RWPE2 (cell line): ENCODE data around the gene WDCP.

Experiments used
- ATAC-seq: fragments of 200-7000 bp; cut with Tn5 transposase; 3 replicates; pipeline ENCODE4 v1.9.1; 2021; ENCODE audit warnings: low read depth
- DNase-seq: peaks from one replicate; pipeline ENCODE4 v3.0.0-alpha.2; 2020; ENCODE audit warnings: low spot score
- H3K27ac ChIP-seq: fragments of 450-650 bp; 2 replicates; pipeline ENCODE4 v1.5.1; 2017; ENCODE audit warnings: mild to moderate bottlenecking; ENCODE audit not compliant: poor library complexity, severe bottlenecking
- H3K27me3 ChIP-seq: fragments of 250-450 bp; sonication (Bioruptor Pico); 2 replicates; pipeline ENCODE4 v1.5.1; 2021; ENCODE audit warnings: mild to moderate bottlenecking, moderate library complexity; ENCODE audit not compliant: insufficient read depth, poor library complexity, severe bottlenecking
- H3K36me3 ChIP-seq: fragments of 250-450 bp; sonication (Bioruptor Pico); 2 replicates; pipeline ENCODE4 v1.5.1; 2020; ENCODE audit warnings: low read depth, mild to moderate bottlenecking, moderate library complexity
- H3K4me1 ChIP-seq: fragments of 250-450 bp; sonication (Bioruptor Pico); 2 replicates; pipeline ENCODE4 v1.5.1; 2021; ENCODE audit warnings: mild to moderate bottlenecking, moderate library complexity; ENCODE audit not compliant: insufficient read depth, poor library complexity, severe bottlenecking
- H3K4me3 ChIP-seq: fragments of 250-450 bp; sonication (Bioruptor Pico); 2 replicates; pipeline ENCODE4 v1.5.1; 2021; ENCODE audit warnings: mild to moderate bottlenecking, moderate library complexity; ENCODE audit not compliant: severe bottlenecking
- H3K9me3 ChIP-seq: fragments of 250-450 bp; sonication (Bioruptor Pico); 2 replicates; pipeline ENCODE4 v1.5.1; 2021; ENCODE audit warnings: mild to moderate bottlenecking, moderate library complexity; ENCODE audit not compliant: severe bottlenecking
- CTCF ChIP-seq: fragments of 450-650 bp; IDR thresholded peaks from one replicate; pipeline ENCODE4 v1.5.1; 2017; ENCODE audit warnings: mild to moderate bottlenecking, moderate library complexity; ENCODE audit not compliant: poor library complexity, severe bottlenecking

WDCP gene

GRCh38 chr2:24021122-24021998 is 25.8 kb downstream of the WDCP start:
- DNase-seq (peak; percentile 75), ATAC-seq (peak; percentile 89)
- H3K27me3 ChIP-seq: no peaks in the 10 kb centered on the region
- no peaks in the 10 kb centered on the region; the same call in 1 of the 2 replicates for H3K36me3 ChIP-seq
- H3K27ac ChIP-seq: peak overlapping the region; percentile 15
- no peak overlapping the region for H3K4me3 ChIP-seq
- TF ChIP-seq CTCF: peak; percentile 12
- no peaks in the 10 kb centered on the region for H3K9me3 ChIP-seq
- peaks cover 3% of the 10 kb centered on the region for H3K4me1 ChIP-seq

DNA sequence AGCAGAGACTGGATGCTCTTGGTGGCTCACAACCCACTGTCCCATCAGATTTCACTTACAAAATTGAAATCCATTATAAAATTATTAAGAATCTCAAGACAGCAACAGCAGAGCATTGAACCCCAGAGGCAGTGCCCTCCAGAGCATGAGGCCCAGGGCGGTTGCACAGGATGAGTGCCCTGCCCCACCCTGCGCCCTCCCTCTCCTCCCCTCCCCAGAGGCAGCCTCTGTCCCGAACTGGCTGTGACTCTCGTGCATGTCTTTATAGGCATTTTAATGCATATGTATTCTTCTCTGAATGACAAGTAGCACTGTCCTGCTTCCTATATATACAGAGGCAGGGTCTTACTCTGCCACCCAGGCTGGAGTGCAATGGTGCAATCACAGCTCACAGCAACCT is 26.9 kb downstream of the WDCP start:
- Histone ChIP-seq H3K4me1 (peaks cover 12% of the 10 kb centered on the region), H3K27me3 (no peaks in the 10 kb centered on the region), H3K9me3 (no peaks in the 10 kb centered on the region), H3K27ac (no peak overlapping the region), H3K36me3 (no peaks in the 10 kb centered on the region; the same call in 1 of the 2 replicates), H3K4me3 (no peak overlapping the region)
- TF ChIP-seq CTCF: no peak
- no peak for DNase-seq
- ATAC-seq: no peak

DNA sequence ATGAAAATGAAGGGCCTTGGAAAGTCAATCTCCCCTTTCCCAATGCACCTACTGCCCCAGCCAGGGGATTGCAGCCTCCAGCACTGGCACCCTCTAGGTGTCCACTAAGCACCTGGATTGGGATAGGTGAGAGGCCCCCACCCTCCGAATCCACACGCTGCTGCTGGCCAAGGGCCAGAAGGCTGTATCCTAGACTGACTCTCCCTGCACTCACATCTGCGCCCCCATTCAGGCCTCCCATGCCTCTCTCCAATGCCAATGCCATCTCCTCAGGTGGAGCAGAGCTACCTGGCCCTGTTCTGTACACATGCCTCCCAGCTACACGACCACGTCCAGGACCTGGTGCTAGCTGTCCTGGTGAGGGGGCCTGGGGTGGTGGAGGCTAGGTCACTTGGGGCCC is 27.5 kb downstream of the WDCP start:
- no peak for TF ChIP-seq CTCF
- H3K4me3 ChIP-seq: no peak overlapping the region
- H3K27ac ChIP-seq: no peak overlapping the region
- H3K9me3 ChIP-seq: no peaks in the 10 kb centered on the region
- H3K27me3 ChIP-seq: no peaks in the 10 kb centered on the region
- no peak for DNase-seq
- H3K36me3 ChIP-seq: no peaks in the 10 kb centered on the region
- peaks cover 17% of the 10 kb centered on the region for H3K4me1 ChIP-seq
- ATAC-seq: no peak

- Histone ChIP-seq H3K36me3 (no peaks in the 10 kb centered on the region), H3K4me1 (peaks cover 22% of the 10 kb centered on the region), H3K9me3 (no peaks in the 10 kb centered on the region), H3K4me3 (no peak overlapping the region), H3K27ac (no peak overlapping the region), H3K27me3 (no peaks in the 10 kb centered on the region)
- TF ChIP-seq CTCF: no peak
- ATAC-seq (no peak), DNase-seq (no peak)
These were observed 28.9 kb downstream of the WDCP start for GRCh38 chr2:24018241-24018640.

DNA sequence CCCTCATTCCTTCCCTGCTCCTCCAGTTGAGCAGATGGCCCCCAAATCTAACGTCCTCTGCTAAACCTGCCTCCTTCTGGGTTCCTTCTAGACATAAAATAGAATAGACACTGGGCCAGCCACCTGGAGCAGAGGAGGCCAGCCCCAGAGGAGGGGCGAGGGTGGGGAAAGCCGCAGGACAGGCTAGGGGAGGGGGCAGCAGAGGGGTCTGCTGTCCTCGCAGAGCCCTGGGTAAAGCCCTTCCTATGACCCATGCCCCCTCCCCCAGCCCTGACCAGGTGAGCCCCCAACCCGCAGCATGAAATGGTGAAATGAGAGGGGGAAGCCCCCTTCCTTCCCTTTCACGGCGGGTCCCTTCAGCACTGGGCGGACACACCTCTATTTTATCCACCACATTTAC is 29.5 kb downstream of the WDCP start:
- no peak for ATAC-seq
- H3K27ac ChIP-seq: no peak overlapping the region
- no peaks in the 10 kb centered on the region for H3K9me3 ChIP-seq
- H3K4me1 ChIP-seq: peaks cover 22% of the 10 kb centered on the region
- TF ChIP-seq CTCF: no peak
- no peaks in the 10 kb centered on the region for H3K36me3 ChIP-seq
- H3K4me3 ChIP-seq: no peak overlapping the region
- DNase-seq: no peak
- no peaks in the 10 kb centered on the region for H3K27me3 ChIP-seq
